Cardiac muscle cell (in vitro differentiated cells and primary cell): ENCODE results near the gene ACTA1. TPM values are rescaled to one million over a fixed set of nuclear protein-coding genes. Genes with fewer than 3 reads are reported as not detected.
"Not testable (repeated sequence)": the region's sequence is repeated elsewhere in the genome, so short reads cannot be mapped to it uniquely, and the experiment has no call there.

Experiments
- DNase-seq, 2 donors: peaks; one replicate each; pipeline versions ENCODE4 v3.0.0 to v3.0.0-alpha.2; 2010 to 2017; ENCODE audit warnings: low read depth in 1 of 2, low spot score in 1 of 2
- H3K27ac ChIP-seq: fragments of 200-600 bp; sonication (generic); 2 replicates; pipeline ENCODE4 v1.5.1; 2016
- H3K27me3 ChIP-seq: fragments of 200-600 bp; sonication (generic); 2 replicates; pipeline ENCODE4 v1.6.0; 2016; ENCODE audit warnings: control low read depth
- H3K36me3 ChIP-seq: fragments of 200-600 bp; sonication (generic); 2 replicates; pipeline ENCODE4 v1.5.1; 2016; ENCODE audit warnings: control low read depth
- H3K4me1 ChIP-seq: fragments of 200-600 bp; sonication (generic); 2 replicates; pipeline ENCODE4 v1.8.1; 2017; ENCODE audit warnings: low read depth, mild to moderate bottlenecking, mixed run types
- H3K4me3 ChIP-seq: fragments of 200-600 bp; sonication (generic); 2 replicates; pipeline ENCODE4 v1.5.1; 2016; ENCODE audit warnings: mild to moderate bottlenecking
- H3K9me3 ChIP-seq: fragments of 200-600 bp; sonication (generic); 2 replicates; pipeline ENCODE4 v1.5.1; 2017; ENCODE audit warnings: low read depth, mild to moderate bottlenecking, control low read depth
- CTCF ChIP-seq: IDR thresholded peaks from 2 replicates; pipeline ENCODE4 v1.5.1; 2012; ENCODE audit warnings: low read depth, mild to moderate bottlenecking, low read length
- polyA plus RNA-seq: library from polyadenylated mRNA; unstranded; fragments of >200 nt; fragmentation: Nextera tagmentation; extraction: Ambion mirVana; gene quantifications from 2 replicates; pipeline ENCODE4 v1.2.1, GENCODE V29; 2016
- total RNA-seq: library from RNA; depleted of rRNA; stranded (reverse); fragments of >200 nt; gene quantifications from 2 replicates; pipeline ENCODE4 v1.2.3, GENCODE V29; 2016

ACTA1 gene
- total and polyA plus RNA-seq, 2 experiments from 2014 or later = 18.7 to 1,977 TPM

GRCh38 chr1:229428256-229428655 lies 5.6 kb downstream of the ACTA1 start:
- Histone ChIP-seq H3K9me3 (no peaks in the 10 kb centered on the region), H3K4me3 (no peak overlapping the region), H3K36me3 (no peaks in the 10 kb centered on the region), H3K4me1 (no peaks in the 10 kb centered on the region), H3K27ac (no peak overlapping the region), H3K27me3 (peaks cover 72% of the 10 kb centered on the region)
- no peak for DNase-seq
- TF ChIP-seq CTCF = no peak

- H3K4me1 ChIP-seq = no peaks in the 10 kb centered on the region
- H3K27me3 ChIP-seq = peaks cover 65% of the 10 kb centered on the region
- H3K36me3 ChIP-seq = no peaks in the 10 kb centered on the region
- H3K27ac ChIP-seq = no peak overlapping the region
- no peaks in the 10 kb centered on the region for H3K9me3 ChIP-seq
- DNase-seq = no peak
- no peak overlapping the region for H3K4me3 ChIP-seq
- no peak for TF ChIP-seq CTCF
These were observed 6.3 kb downstream of the ACTA1 start for GRCh38 chr1:229427572-229427971.

DNA sequence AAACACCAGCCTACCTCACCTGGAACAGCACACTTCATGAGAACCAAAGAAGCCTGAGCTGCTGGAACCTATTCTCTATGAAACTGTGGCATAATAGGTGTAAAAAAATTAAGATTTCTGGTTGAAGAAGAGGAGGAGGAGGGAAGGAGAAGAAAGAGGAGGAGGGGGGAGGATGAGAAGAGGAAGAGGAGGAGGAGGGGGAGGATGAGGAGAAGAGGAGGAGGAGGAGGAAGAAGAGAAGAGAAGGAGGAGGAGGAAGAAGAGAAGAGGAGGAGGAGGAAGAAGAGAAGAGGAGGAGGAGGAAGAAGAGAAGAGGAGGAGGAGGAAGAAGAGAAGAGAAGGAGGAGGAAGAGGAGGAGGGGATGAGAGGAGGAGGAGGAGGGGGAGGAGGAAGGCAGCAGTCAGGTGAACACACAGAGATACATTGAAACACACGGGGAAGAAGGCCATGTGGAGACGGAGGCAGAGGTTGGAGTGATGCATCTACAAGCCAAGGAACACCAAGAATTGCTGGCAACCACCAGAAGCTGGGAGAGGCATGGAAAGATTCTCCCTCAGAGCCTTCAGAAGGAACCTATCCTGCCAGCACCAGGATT lies 8.2 kb downstream of the ACTA1 start:
- Histone ChIP-seq H3K27ac (no peak overlapping the region), H3K27me3 (peaks cover 46% of the 10 kb centered on the region), H3K4me3 (no peak overlapping the region), H3K36me3 (no peaks in the 10 kb centered on the region), H3K4me1 (no peaks in the 10 kb centered on the region), H3K9me3 (no peaks in the 10 kb centered on the region)
- no peak for TF ChIP-seq CTCF
- no peak for DNase-seq

DNA sequence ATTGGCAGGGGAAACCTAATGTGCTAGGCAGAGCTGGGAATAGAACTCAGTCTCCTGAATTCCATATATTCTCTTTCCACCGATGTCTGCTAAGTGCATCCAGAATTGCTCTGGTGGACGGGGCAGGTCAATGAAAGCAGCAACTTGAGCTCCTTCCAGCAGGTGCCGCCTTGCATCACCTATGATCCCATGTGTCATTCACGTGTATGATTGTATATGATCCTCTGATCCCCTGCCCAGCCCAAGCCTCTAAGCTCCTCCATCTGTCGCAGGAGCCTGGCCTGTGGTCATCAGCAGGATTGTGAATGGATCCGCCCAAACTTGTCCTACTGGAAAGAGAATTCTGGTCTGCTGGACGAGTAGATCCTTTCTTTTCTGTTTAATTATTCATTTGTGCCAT lies 13.1 kb downstream of the ACTA1 start:
- H3K4me1 ChIP-seq = no peaks in the 10 kb centered on the region
- H3K4me3 ChIP-seq = no peak overlapping the region
- DNase-seq = no peak
- no peak for TF ChIP-seq CTCF
- H3K27me3 ChIP-seq = peaks cover 2% of the 10 kb centered on the region
- no peaks in the 10 kb centered on the region for H3K9me3 ChIP-seq
- no peaks in the 10 kb centered on the region for H3K36me3 ChIP-seq
- no peak overlapping the region for H3K27ac ChIP-seq

- no peak for DNase-seq
- no peak for TF ChIP-seq CTCF
- H3K27ac ChIP-seq = no peak overlapping the region
These were observed 13.7 kb downstream of the ACTA1 start for GRCh38 chr1:229420224-229420623.

GRCh38 chr1:229418586-229418985 lies 15.3 kb downstream of the ACTA1 start:
- not testable (repeated sequence) for H3K27me3 ChIP-seq, H3K36me3 ChIP-seq, H3K4me3 ChIP-seq, H3K9me3 ChIP-seq, H3K4me1 ChIP-seq, DNase-seq, H3K27ac ChIP-seq

More at GRCh38 chr1:229420224-229420623, 13.7 kb downstream of the ACTA1 start:
- no peaks in the 10 kb centered on the region for H3K27me3 ChIP-seq
- H3K4me1 ChIP-seq = no peaks in the 10 kb centered on the region
- H3K9me3 ChIP-seq = no peaks in the 10 kb centered on the region
- no peaks in the 10 kb centered on the region for H3K36me3 ChIP-seq
- H3K4me3 ChIP-seq = no peak overlapping the region

- peaks cover 12% of the 10 kb centered on the region for H3K4me1 ChIP-seq
- not testable (repeated sequence) for H3K27me3 ChIP-seq, DNase-seq, H3K36me3 ChIP-seq, H3K9me3 ChIP-seq, H3K4me3 ChIP-seq, H3K27ac ChIP-seq
These were observed 21.1 kb downstream of the ACTA1 start for GRCh38 chr1:229412810-229413209.
